ENCODE data around the gene PCNT.

PCNT gene

GRCh38 chr21:46323710-46324389, at the start of gene PCNT, which contains the start of gene C21orf58:
Gene PCNT (plus strand): TSS chr21:46324156. CDS start chr21:46324229, 73 bp downstream.
Gene C21orf58 (minus strand): TSS chr21:46323870. CDS start chr21:46322738, 1,132 bp downstream.
- peak; percentile 93 for DNase-seq (ENCODE audit: low read depth, low spot score)

- DNase-seq (ENCODE audit: low read depth, low spot score): no peak
Measured at GRCh38 chr21:46274797-46275390, 49.1 kb upstream of the PCNT start.

GRCh38 chr21:46284077-46284644, 39.8 kb upstream of the PCNT start:
- no peak for DNase-seq (ENCODE audit: low read depth, low spot score)

GRCh38 chr21:46284733-46285132, 39.2 kb upstream of the PCNT start:
- DNase-seq (ENCODE audit: low read depth, low spot score): no peak

GRCh38 chr21:46285206-46285661, 38.7 kb upstream of the PCNT start, which contains the start of gene MCM3AP:
Gene MCM3AP (minus strand): TSS chr21:46285611. CDS start chr21:46285286, 325 bp downstream.
- no peak for DNase-seq (ENCODE audit: low read depth, low spot score)

GRCh38 chr21:46285761-46286647, 38.0 kb upstream of the PCNT start, which contains the start of gene YBEY:
Gene YBEY (plus strand): TSS chr21:46286342. CDS start chr21:46286914, 572 bp downstream.
- peak; percentile 74 for DNase-seq (ENCODE audit: low read depth, low spot score)

- no peak for DNase-seq (ENCODE audit: low read depth, low spot score)
Measured at GRCh38 chr21:46286648-46287002, 37.3 kb upstream of the PCNT start.

- DNase-seq (ENCODE audit: low read depth, low spot score): no peak
Measured at GRCh38 chr21:46287541-46287940, 36.4 kb upstream of the PCNT start.

- DNase-seq (ENCODE audit: low read depth, low spot score): no peak
Measured at GRCh38 chr21:46289655-46290179, 34.2 kb upstream of the PCNT start.

- DNase-seq (ENCODE audit: low read depth, low spot score): no peak
Measured at GRCh38 chr21:46291561-46291960, 32.4 kb upstream of the PCNT start.

- no peak for DNase-seq (ENCODE audit: low read depth, low spot score)
Measured at GRCh38 chr21:46294647-46295176, 29.2 kb upstream of the PCNT start.

- no peak for DNase-seq (ENCODE audit: low read depth, low spot score)
Measured at GRCh38 chr21:46295177-46295770, 28.7 kb upstream of the PCNT start.

GRCh38 chr21:46295996-46296752, 27.8 kb upstream of the PCNT start:
- peak; percentile 29 for DNase-seq (ENCODE audit: low read depth, low spot score)

GRCh38 chr21:46297338-46298271, 26.4 kb upstream of the PCNT start:
- DNase-seq (ENCODE audit: low read depth, low spot score): no peak

GRCh38 chr21:46299167-46299566, 24.8 kb upstream of the PCNT start:
- no peak for DNase-seq (ENCODE audit: low read depth, low spot score)

- DNase-seq (ENCODE audit: low read depth, low spot score): no peak
Measured at GRCh38 chr21:46301759-46302158, 22.2 kb upstream of the PCNT start.

GRCh38 chr21:46304437-46304836, 19.5 kb upstream of the PCNT start:
- DNase-seq (ENCODE audit: low read depth, low spot score): no peak

GRCh38 chr21:46304955-46305354, 19.0 kb upstream of the PCNT start:
- DNase-seq (ENCODE audit: low read depth, low spot score): no peak

- DNase-seq (ENCODE audit: low read depth, low spot score): no peak
Measured at GRCh38 chr21:46307625-46308024, 16.3 kb upstream of the PCNT start.
